CD4-positive, alpha-beta T cell (primary cell): ENCODE data around the gene EML2. TPM values are rescaled to one million over a fixed set of nuclear protein-coding genes. Genes with fewer than 3 reads are reported as not detected.

Experiments
- ATAC-seq: fragments of 200-7000 bp; cut with Tn5 transposase; one replicate; pipeline ENCODE4 v1.10.0; 2022; ENCODE audit warnings: mild to moderate bottlenecking; ENCODE audit not compliant: poor library complexity
- CTCF ChIA-PET: fragments of 350-600 bp; sonication (Branson Sonifier 250); formaldehyde crosslinking; loops from one replicate; lab custom pipeline; 2021; ENCODE audit warnings: antibody characterized with exemption, inconsistent platforms; lab: Charles Lee
- POLR2A ChIA-PET: fragments of 350-600 bp; sonication (Branson Sonifier 250); formaldehyde crosslinking; loops from one replicate; lab custom pipeline; 2021; ENCODE audit warnings: antibody characterized with exemption, inconsistent platforms; lab: Charles Lee
- DNase-seq, 14 experiments: peaks; one replicate each; pipeline ENCODE4 v3.0.0-alpha.2; 2013 to 2020; ENCODE audit warnings: mixed read lengths in 2 of 14
- H3K27ac ChIP-seq, 2 donors: one replicate each; pipeline versions ENCODE4 v1.5.1 to v1.7.0; 2013; ENCODE audit warnings: low read length in 2 of 2, low read depth in 1 of 2, mild to moderate bottlenecking in 1 of 2
- H3K27me3 ChIP-seq, 2 experiments: 1 replicate in 1 of 2; 2 replicates in 1 of 2; pipeline versions ENCODE4 v1.6.1 to v1.7.0; 2013; ENCODE audit warnings: low read length in 2 of 2, control low read depth in 1 of 2, mild to moderate bottlenecking in 1 of 2, moderate library complexity in 1 of 2; ENCODE audit not compliant: insufficient read depth in 2 of 2, control insufficient read depth in 1 of 2
- H3K36me3 ChIP-seq: one replicate; pipeline ENCODE4 v1.6.1; 2013; ENCODE audit warnings: low read length, control low read depth; ENCODE audit not compliant: insufficient read depth
- H3K4me1 ChIP-seq: one replicate; pipeline ENCODE4 v1.6.1; 2013; ENCODE audit warnings: low read length, control low read depth; ENCODE audit not compliant: insufficient read depth
- H3K4me3 ChIP-seq: one replicate; pipeline ENCODE4 v1.5.1; 2013; ENCODE audit warnings: mild to moderate bottlenecking, low read length, moderate library complexity
- H3K9me3 ChIP-seq, 2 experiments: 1 replicate in 1 of 2; 2 replicates in 1 of 2; pipeline versions ENCODE4 v1.6.1 to v1.7.0; 2013; ENCODE audit warnings: low read length in 2 of 2, mild to moderate bottlenecking in 2 of 2, control low read depth in 1 of 2, moderate library complexity in 1 of 2; ENCODE audit not compliant: control insufficient read depth in 1 of 2, insufficient read depth in 1 of 2
- H3K27ac Mint-ChIP-seq: one replicate; pipeline ENCODE4 v1.8.0; 2020; ENCODE audit warnings: mixed read lengths
- H3K27me3 Mint-ChIP-seq: one replicate; pipeline ENCODE4 v1.8.0; 2021; ENCODE audit warnings: mixed read lengths
- H3K36me3 Mint-ChIP-seq: one replicate; pipeline ENCODE4 v1.8.0; 2021; ENCODE audit warnings: low read depth, mixed read lengths
- H3K4me1 Mint-ChIP-seq: one replicate; pipeline ENCODE4 v1.8.0; 2021; ENCODE audit warnings: low read depth, mixed read lengths
- H3K4me3 Mint-ChIP-seq: one replicate; pipeline ENCODE4 v1.8.0; 2020; ENCODE audit warnings: mild to moderate bottlenecking, mixed read lengths
- H3K9me3 Mint-ChIP-seq: one replicate; pipeline ENCODE4 v1.8.0; 2020; ENCODE audit warnings: mixed read lengths
- CTCF ChIP-seq: fragments of 200-600 bp; IDR thresholded peaks from one replicate; pipeline ENCODE4 v1.8.0; 2022; ENCODE audit warnings: antibody characterized with exemption, mild to moderate bottlenecking
- intact Hi-C, 2 experiments: fragments of 100-400 bp; cut with DNase I in 1 of 2; cut with micrococcal nuclease in 1 of 2; formaldehyde crosslinking; loops; one replicate each; pipeline versions ENCODE4 v1.15.1 to v1.9.0; 2023 to 2025; cut with DNase I, micrococcal nuclease
- total RNA-seq, 174 experiments: library from RNA in 2 of 174; stranded (reverse) in 2 of 174; gene quantifications; one replicate each; pipeline ENCODE4 v1.2.3 and lab custom pipeline; 2021 to 2026

The EML2 gene
- total RNA-seq, 2 experiments from 2014 or later, result 29.2 to 30.4 TPM

DNA sequence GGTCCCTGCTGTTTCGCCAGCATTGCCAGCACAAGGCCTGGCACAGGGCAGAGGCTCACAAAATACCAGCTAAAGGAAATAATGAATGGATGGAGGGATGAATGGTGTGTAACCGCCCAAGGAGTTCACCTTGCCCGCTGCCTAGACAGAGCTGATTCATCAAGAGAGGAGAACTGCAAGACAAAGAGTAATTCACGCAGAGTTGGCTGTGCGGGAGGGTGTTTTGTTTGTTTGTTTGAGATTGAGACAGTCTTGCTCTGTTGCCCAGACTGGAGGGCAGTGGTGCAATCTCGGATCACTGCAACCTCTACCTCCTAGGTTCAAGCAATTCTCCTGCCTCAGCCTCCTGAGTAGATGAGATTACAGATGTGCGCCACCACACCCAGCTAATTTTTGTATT is 57.6 kb downstream of the EML2 start:
- Mint-ChIP-seq H3K27me3 (no peaks in the 10 kb centered on the region), H3K36me3 (peaks cover 14% of the 10 kb centered on the region), H3K4me1 (peaks cover 31% of the 10 kb centered on the region), H3K27ac (no peak overlapping the region), H3K9me3 (no peaks in the 10 kb centered on the region), H3K4me3 (peak overlapping the region; percentile 45)
- ChIA-PET POLR2A (no interaction called here), CTCF (interaction anchor here (0.9 kb wide), 1 partner anchor 23 kb away, joined by 3 read pairs; no protein-coding TSS in a partner anchor)
- no peak overlapping the region for H3K4me3 ChIP-seq
- peaks cover 5% of the 10 kb centered on the region for H3K36me3 ChIP-seq
- H3K4me1 ChIP-seq, result peaks cover 21% of the 10 kb centered on the region
- H3K9me3 ChIP-seq, result no peaks in the 10 kb centered on the region
- TF ChIP-seq CTCF, result no peak
- intact Hi-C loops, result loop anchor here (5.0 to 10.0 kb wide), 3 partner anchors 113 to 489 kb away; partner anchors contain the start of genes ERCC1 (in 1 of the 2), PPP1R37 (in 1 of the 2), QPCTL (in 1 of the 2) and SNRPD2 (in 1 of the 2)
- ATAC-seq, result no peak
- H3K27ac ChIP-seq, result no peak overlapping the region
- DNase-seq, result no peak
- no peaks in the 10 kb centered on the region for H3K27me3 ChIP-seq

DNA sequence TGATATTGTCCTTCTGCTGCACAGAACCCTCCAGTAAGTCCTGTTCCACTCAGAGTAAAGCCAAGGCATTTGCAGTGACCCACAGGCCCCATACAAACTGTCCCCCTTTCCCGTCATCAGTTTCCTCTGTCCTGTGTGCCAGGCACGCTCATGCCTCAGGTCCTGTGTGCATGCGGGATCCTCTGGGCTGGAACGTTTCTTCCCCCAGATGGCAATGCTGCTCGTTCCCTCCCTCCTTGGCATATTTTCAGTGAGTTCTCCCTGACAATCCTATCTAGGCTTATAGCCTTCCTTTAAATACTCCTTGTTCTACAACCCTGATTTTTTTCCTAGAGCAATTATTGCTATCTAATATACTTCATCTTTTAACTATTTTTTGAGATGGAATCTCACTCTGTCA is 60.3 kb downstream of the EML2 start:
- H3K9me3 ChIP-seq, result no peaks in the 10 kb centered on the region
- Mint-ChIP-seq H3K4me3 (no peak overlapping the region), H3K27ac (no peak overlapping the region), H3K27me3 (no peaks in the 10 kb centered on the region), H3K4me1 (peaks cover 18% of the 10 kb centered on the region), H3K36me3 (peaks cover 6% of the 10 kb centered on the region), H3K9me3 (no peaks in the 10 kb centered on the region)
- H3K36me3 ChIP-seq, result peaks cover 5% of the 10 kb centered on the region
- TF ChIP-seq CTCF, result no peak
- ChIA-PET CTCF (no interaction called here), POLR2A (no interaction called here)
- H3K27ac ChIP-seq, result no peak overlapping the region
- H3K4me3 ChIP-seq, result no peak overlapping the region
- peaks cover 10% of the 10 kb centered on the region for H3K4me1 ChIP-seq
- intact Hi-C loops, result no loop called here
- H3K27me3 ChIP-seq, result no peaks in the 10 kb centered on the region
- no peak for DNase-seq
- no peak for ATAC-seq

GRCh38 chr19:45577111-45577905 is 61.9 kb downstream of the EML2 start:
- ChIA-PET CTCF (no interaction called here), POLR2A (interaction anchor here (0.6 kb wide), 1 partner anchor 10 kb away, joined by 3 read pairs; no protein-coding TSS in a partner anchor)
- Histone ChIP-seq H3K4me3 (no peak overlapping the region), H3K27ac (no peak overlapping the region), H3K9me3 (no peaks in the 10 kb centered on the region), H3K36me3 (peaks cover 5% of the 10 kb centered on the region), H3K27me3 (no peaks in the 10 kb centered on the region), H3K4me1 (no peaks in the 10 kb centered on the region)
- Mint-ChIP-seq H3K4me1 (peaks cover 11% of the 10 kb centered on the region), H3K9me3 (no peaks in the 10 kb centered on the region), H3K27me3 (no peaks in the 10 kb centered on the region), H3K36me3 (peaks cover 1% of the 10 kb centered on the region), H3K27ac (no peak overlapping the region), H3K4me3 (no peak overlapping the region)
- TF ChIP-seq CTCF, result no peak
- ATAC-seq, result no peak
- no peak for DNase-seq
- intact Hi-C loops, result no loop called here
